H9 (cell line): ENCODE measurements around the gene CDC42. TPM values are rescaled to one million over a fixed set of nuclear protein-coding genes. Genes with fewer than 3 reads are reported as not detected.

Experiments
- DNase-seq: peaks from one replicate; pipeline ENCODE4 v3.0.0-alpha.2; 2017
- H2AFZ ChIP-seq: one replicate; pipeline ENCODE4 v1.6.1; 2013; ENCODE audit warnings: mild to moderate bottlenecking, low read length, control low read depth, moderate library complexity
- H2AK5ac ChIP-seq: 2 replicates; pipeline ENCODE4 v1.6.1; 2013; ENCODE audit warnings: low read length, control low read depth, mixed read lengths; ENCODE audit not compliant: insufficient read length
- H2BK120ac ChIP-seq: one replicate; pipeline ENCODE4 v1.6.1; 2013; ENCODE audit warnings: low read depth, mild to moderate bottlenecking, low read length, control low read depth, inconsistent platforms; ENCODE audit not compliant: poor library complexity, severe bottlenecking
- H2BK12ac ChIP-seq: 2 replicates; pipeline ENCODE4 v1.6.1; 2013; ENCODE audit warnings: low read length, control low read depth, mixed read lengths, low read depth; ENCODE audit not compliant: insufficient read length
- H2BK15ac ChIP-seq: 2 replicates; pipeline ENCODE4 v1.6.1; 2013; ENCODE audit warnings: low read depth, low read length, control low read depth
- H2BK20ac ChIP-seq: one replicate; pipeline ENCODE4 v1.6.1; 2013; ENCODE audit warnings: low read depth, mild to moderate bottlenecking, low read length, control low read depth, inconsistent platforms; ENCODE audit not compliant: poor library complexity, severe bottlenecking
- H2BK5ac ChIP-seq: 2 replicates; pipeline ENCODE4 v1.6.1; 2013; ENCODE audit warnings: low read length, control low read depth, mixed read lengths; ENCODE audit not compliant: insufficient read length
- H3K14ac ChIP-seq: 2 replicates; pipeline ENCODE4 v1.6.1; 2013; ENCODE audit warnings: low read length, control low read depth; ENCODE audit not compliant: insufficient read depth
- H3K18ac ChIP-seq: 2 replicates; pipeline ENCODE4 v1.6.1; 2013; ENCODE audit warnings: low read depth, mild to moderate bottlenecking, mixed read lengths, low read length, control low read depth; ENCODE audit not compliant: insufficient read length
- H3K23ac ChIP-seq: 2 replicates; pipeline ENCODE4 v1.6.1; 2013; ENCODE audit warnings: low read length, control low read depth, mixed read lengths, low read depth; ENCODE audit not compliant: insufficient read length
- H3K23me2 ChIP-seq: 2 replicates; pipeline ENCODE4 v1.6.1; 2013; ENCODE audit warnings: low read depth, mild to moderate bottlenecking, mixed read lengths, low read length, control low read depth; ENCODE audit not compliant: insufficient read length, poor library complexity, severe bottlenecking
- H3K27ac ChIP-seq: 2 replicates; pipeline ENCODE4 v1.5.1; 2013; ENCODE audit warnings: low read length, control low read depth, mixed read lengths, low read depth; ENCODE audit not compliant: insufficient read length
- H3K27me3 ChIP-seq: 2 replicates; pipeline ENCODE4 v1.6.1; 2013; ENCODE audit warnings: low read length, control low read depth, inconsistent platforms; ENCODE audit not compliant: insufficient read depth
- H3K4ac ChIP-seq: 2 replicates; pipeline ENCODE4 v1.6.1; 2013; ENCODE audit warnings: low read depth, mild to moderate bottlenecking, control low read depth, inconsistent platforms, low read length, moderate library complexity
- H3K4me1 ChIP-seq: 2 replicates; pipeline ENCODE4 v1.6.1; 2013; ENCODE audit warnings: low read length, control low read depth, inconsistent platforms; ENCODE audit not compliant: insufficient read depth
- H3K4me2 ChIP-seq: 2 replicates; pipeline ENCODE4 v1.6.1; 2013; ENCODE audit warnings: low read length, control low read depth, mixed read lengths; ENCODE audit not compliant: insufficient read length, insufficient read depth
- H3K56ac ChIP-seq: 2 replicates; pipeline ENCODE4 v1.6.1; 2013; ENCODE audit warnings: low read depth, mild to moderate bottlenecking, mixed read lengths, low read length, control low read depth; ENCODE audit not compliant: insufficient read length
- H3K79me1 ChIP-seq: 2 replicates; pipeline ENCODE4 v1.6.1; 2013; ENCODE audit warnings: low read depth, mild to moderate bottlenecking, moderate library complexity, low read length, control low read depth, inconsistent platforms; ENCODE audit not compliant: insufficient read depth, poor library complexity, severe bottlenecking
- H3K79me2 ChIP-seq: 2 replicates; pipeline ENCODE4 v1.6.1; 2013; ENCODE audit warnings: low read length, control low read depth, inconsistent platforms; ENCODE audit not compliant: insufficient read depth
- H3K9ac ChIP-seq: 2 replicates; pipeline ENCODE4 v1.6.1; 2013; ENCODE audit warnings: low read length, control low read depth, mixed read lengths; ENCODE audit not compliant: insufficient read length; ENCODE audit errors: extremely low read depth
- H3K9me3 ChIP-seq: one replicate; pipeline ENCODE4 v1.6.1; 2013; ENCODE audit warnings: low read depth, low read length, inconsistent platforms; ENCODE audit not compliant: control insufficient read depth
- H3T11ph ChIP-seq: one replicate; pipeline ENCODE4 v1.6.1; 2013; ENCODE audit warnings: mild to moderate bottlenecking, low read length, control low read depth, inconsistent platforms
- H4K20me1 ChIP-seq: one replicate; pipeline ENCODE4 v1.6.1; 2013; ENCODE audit not compliant: control insufficient read depth, insufficient read length, insufficient read depth
- H4K5ac ChIP-seq: 2 replicates; pipeline ENCODE4 v1.6.1; 2013; ENCODE audit warnings: low read depth, mild to moderate bottlenecking, mixed read lengths, low read length, control low read depth; ENCODE audit not compliant: insufficient read length
- H4K8ac ChIP-seq: replicated peaks from 2 replicates; pipeline ENCODE4 v1.6.1; 2013; ENCODE audit warnings: low read length, control low read depth, mixed read lengths, low read depth; ENCODE audit not compliant: insufficient read length
- H4K91ac ChIP-seq: 2 replicates; pipeline ENCODE4 v1.6.1; 2013; ENCODE audit warnings: low read depth, mild to moderate bottlenecking, moderate library complexity, mixed read lengths, low read length, control low read depth; ENCODE audit not compliant: insufficient read length
- H3K27ac Mint-ChIP-seq, 3 experiments: 2 replicates in 2 of 3; 3 replicates in 1 of 3; pipeline ENCODE4 v1.8.0; 2020 to 2021; ENCODE audit warnings: mixed read lengths in 3 of 3, mild to moderate bottlenecking in 1 of 3, moderate library complexity in 1 of 3
- H3K27me3 Mint-ChIP-seq: 2 replicates; pipeline ENCODE4 v1.8.0; 2021; ENCODE audit warnings: low read depth, mild to moderate bottlenecking, moderate library complexity, mixed read lengths
- H3K36me3 Mint-ChIP-seq, 3 experiments: 2 replicates in 2 of 3; 3 replicates in 1 of 3; pipeline ENCODE4 v1.8.0; 2020 to 2021; ENCODE audit warnings: low read depth in 3 of 3, mixed read lengths in 3 of 3; ENCODE audit not compliant: insufficient read depth in 1 of 3
- H3K4me1 Mint-ChIP-seq, 2 experiments: 2 replicates each; pipeline ENCODE4 v1.8.0; 2020; ENCODE audit warnings: mixed read lengths in 2 of 2
- H3K4me3 Mint-ChIP-seq, 2 experiments: 2 replicates in 1 of 2; 3 replicates in 1 of 2; pipeline ENCODE4 v1.8.0; 2020 to 2021; ENCODE audit warnings: mild to moderate bottlenecking in 2 of 2, mixed read lengths in 2 of 2, moderate library complexity in 1 of 2
- H3K9me3 Mint-ChIP-seq, 2 experiments: 2 replicates in 1 of 2; 3 replicates in 1 of 2; pipeline ENCODE4 v1.8.0; 2020; ENCODE audit warnings: mild to moderate bottlenecking in 2 of 2, mixed read lengths in 2 of 2, moderate library complexity in 1 of 2
- WGBS: extraction: QIAGEN DNeasy Blood & Tissue Kit; methylation state at CpG from one replicate; pipeline ENCODE4 v1.1.7; 2013; ENCODE audit warnings: missing lambda C conversion rate, low lambda C conversion rate, mixed read lengths; ENCODE audit not compliant: insufficient read length; ENCODE audit errors: extremely low coverage; 5-methylcytosine and 5-hydroxymethylcytosine counted together
- total RNA-seq: library from RNA; stranded (reverse); gene quantifications from 2 replicates; pipeline ENCODE4 v1.2.1, GENCODE V29; 2021
- TF ChIP-seq, protein P1 (sequence below): fragments of 200-600 bp; sonication (generic); conservative IDR thresholded peaks from 3 replicates; pipeline ENCODE4 v1.8.0; 2021; ENCODE audit warnings: antibody characterized with exemption, mild to moderate bottlenecking

Gene CDC42
- total RNA-seq, 1 experiment from 2014 or later, result 197 TPM

DNA sequence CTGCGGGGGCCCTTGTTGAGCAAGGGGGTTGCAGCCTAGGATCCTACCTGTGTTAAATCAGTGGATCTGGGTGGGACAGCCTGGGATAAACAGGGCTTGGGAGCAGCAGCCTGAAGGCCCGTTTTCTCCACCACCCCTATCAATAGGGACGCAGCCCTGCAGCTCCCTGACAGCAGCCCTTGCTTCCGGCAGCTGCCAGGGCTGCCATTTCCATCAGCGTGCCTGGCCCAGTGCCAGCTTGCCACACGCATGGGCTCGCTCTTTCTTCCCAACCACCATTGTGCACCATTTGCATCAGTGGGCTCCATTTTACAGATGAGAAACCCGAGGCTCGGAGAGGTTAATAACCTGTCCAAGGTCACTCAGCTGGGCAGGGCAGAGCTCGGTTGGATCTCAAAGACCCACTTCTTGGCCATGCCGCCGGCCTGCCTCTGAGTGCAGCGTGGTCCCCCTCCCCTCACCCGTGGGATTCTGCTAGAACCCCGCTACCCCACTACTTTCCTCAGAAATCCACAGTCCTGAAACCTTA lies 86.6 kb downstream of the CDC42 start:
- Histone ChIP-seq H2BK5ac (no peak overlapping the region), H3K79me1 (no peaks in the 10 kb centered on the region), H3K9ac (no peak overlapping the region), H4K20me1 (no peaks in the 10 kb centered on the region), H3K79me2 (no peaks in the 10 kb centered on the region), H4K5ac (no peak overlapping the region), H3K4me2 (no peak overlapping the region), H3K23me2 (peaks cover 11% of the 10 kb centered on the region), H3K23ac (no peak overlapping the region), H2BK15ac (no peak overlapping the region), H2BK20ac (no peak overlapping the region), H3K4ac (no peak overlapping the region), H2BK12ac (no peak overlapping the region), H3K18ac (no peak overlapping the region), H3K56ac (no peak overlapping the region), H3K4me1 (no peaks in the 10 kb centered on the region; the same call in 1 of the 2 replicates), H3K27me3 (peaks cover 12% of the 10 kb centered on the region; the same call in 1 of the 2 replicates), H4K8ac (no peak overlapping the region), H4K91ac (no peak overlapping the region), H3K9me3 (no peaks in the 10 kb centered on the region), H3T11ph (no peak overlapping the region), H2AFZ (no peak overlapping the region), H2BK120ac (no peak overlapping the region), H2AK5ac (no peak overlapping the region), H3K27ac (no peak overlapping the region), H3K14ac (no peak overlapping the region)
- TF ChIP-seq, protein P1, sequence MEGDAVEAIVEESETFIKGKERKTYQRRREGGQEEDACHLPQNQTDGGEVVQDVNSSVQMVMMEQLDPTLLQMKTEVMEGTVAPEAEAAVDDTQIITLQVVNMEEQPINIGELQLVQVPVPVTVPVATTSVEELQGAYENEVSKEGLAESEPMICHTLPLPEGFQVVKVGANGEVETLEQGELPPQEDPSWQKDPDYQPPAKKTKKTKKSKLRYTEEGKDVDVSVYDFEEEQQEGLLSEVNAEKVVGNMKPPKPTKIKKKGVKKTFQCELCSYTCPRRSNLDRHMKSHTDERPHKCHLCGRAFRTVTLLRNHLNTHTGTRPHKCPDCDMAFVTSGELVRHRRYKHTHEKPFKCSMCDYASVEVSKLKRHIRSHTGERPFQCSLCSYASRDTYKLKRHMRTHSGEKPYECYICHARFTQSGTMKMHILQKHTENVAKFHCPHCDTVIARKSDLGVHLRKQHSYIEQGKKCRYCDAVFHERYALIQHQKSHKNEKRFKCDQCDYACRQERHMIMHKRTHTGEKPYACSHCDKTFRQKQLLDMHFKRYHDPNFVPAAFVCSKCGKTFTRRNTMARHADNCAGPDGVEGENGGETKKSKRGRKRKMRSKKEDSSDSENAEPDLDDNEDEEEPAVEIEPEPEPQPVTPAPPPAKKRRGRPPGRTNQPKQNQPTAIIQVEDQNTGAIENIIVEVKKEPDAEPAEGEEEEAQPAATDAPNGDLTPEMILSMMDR, result no peak
- Mint-ChIP-seq H3K9me3 (no peaks in the 10 kb centered on the region; a peak in 1 of 5 replicates), H3K4me1 (peaks cover 45 to 51% of the 10 kb centered on the region in 2 experiments), H3K4me3 (no peak overlapping the region), H3K27ac (no peak overlapping the region), H3K36me3 (no peaks in the 10 kb centered on the region), H3K27me3 (peaks cover 49% of the 10 kb centered on the region)
- no CpG with 5 or more reads among the region's 15 CpGs for WGBS
- DNase-seq, result no peak
